Left renal pelvis (tissue), 4 donors: ENCODE results near the gene IFNAR2. TPM values are rescaled to one million over a fixed set of nuclear protein-coding genes. Genes with fewer than 3 reads are reported as not detected.

Experiments used
- DNase-seq, 4 donors: peaks; one replicate each; pipeline ENCODE4 v3.0.0-alpha.2; 2013; ENCODE audit warnings: low read depth in 4 of 4, low spot score in 3 of 4
- polyA plus RNA-seq, 4 donors: library from polyadenylated mRNA; unstranded; fragments of 120-200 nt; gene quantifications; one replicate each; pipeline ENCODE4 v1.2.1, GENCODE V29; 2013; ENCODE audit not compliant: insufficient read length in 4 of 4

IFNAR2 gene
- polyA plus RNA-seq, 4 donors, result 17.8 to 19.9 (median 18.1) TPM

GRCh38 chr21:33265664-33266049 lies 35.9 kb downstream of the IFNAR2 start:
- no peak for DNase-seq

DNA sequence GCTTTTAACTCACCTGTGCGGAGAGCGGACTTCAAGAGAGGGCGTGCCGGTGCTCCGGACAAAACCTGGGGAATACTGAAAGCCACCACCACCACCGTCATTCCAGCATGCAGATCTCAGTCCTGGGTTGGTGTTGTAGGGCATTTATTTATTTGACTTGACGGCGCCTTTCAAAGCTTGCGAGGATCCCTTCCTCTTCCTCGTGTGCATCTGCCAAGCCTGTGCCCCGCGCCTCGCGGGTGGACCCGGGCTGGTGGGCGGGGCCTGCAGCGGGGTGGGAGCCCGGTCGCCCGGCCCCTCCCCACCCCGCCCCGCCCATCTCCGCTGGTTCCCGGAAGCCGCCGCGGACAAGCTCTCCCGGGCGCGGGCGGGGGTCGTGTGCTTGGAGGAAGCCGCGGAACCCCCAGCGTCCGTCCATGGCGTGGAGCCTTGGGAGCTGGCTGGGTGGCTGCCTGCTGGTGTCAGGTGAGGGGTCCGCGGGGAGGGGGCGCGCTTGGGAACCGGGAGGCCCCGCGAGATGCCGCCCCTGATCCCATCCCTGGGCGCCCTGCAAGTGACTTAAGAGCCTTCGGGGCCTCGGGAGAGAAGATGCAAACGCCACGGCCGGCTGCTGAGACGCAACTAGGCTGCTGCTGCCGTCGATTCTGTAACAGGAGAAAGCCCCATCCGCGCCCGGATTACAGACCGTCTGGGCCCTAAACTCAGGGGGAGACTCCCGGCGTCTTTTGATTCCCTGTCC lies 36.5 kb downstream of the IFNAR2 start, which contains the start of gene IL10RB:
Gene IL10RB, plus strand, starts transcription at position 318 of the 739 bp plus-strand sequence. Its CDS starts 99 bp downstream, at position 417.
- DNase-seq, result peak; percentile 36 to 68 (median 60)

DNA sequence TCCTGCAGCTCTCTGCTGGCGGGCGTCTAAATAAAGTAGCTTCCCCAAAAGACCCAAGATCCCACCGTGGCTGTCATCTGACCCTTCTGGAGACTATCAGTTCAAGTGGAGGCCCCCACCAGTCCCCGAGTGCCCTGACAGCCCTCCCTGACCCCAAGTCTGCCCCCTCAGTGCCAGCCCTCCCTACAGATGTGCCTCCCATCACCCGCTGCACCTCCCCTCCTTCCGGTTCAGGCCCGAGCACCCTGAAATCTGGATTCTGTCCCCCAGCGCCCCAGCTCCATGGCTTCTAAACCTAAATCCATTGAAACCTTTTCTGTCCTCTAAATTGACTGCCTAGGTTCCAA lies 37.0 kb downstream of the IFNAR2 start:
- no peak for DNase-seq

DNA sequence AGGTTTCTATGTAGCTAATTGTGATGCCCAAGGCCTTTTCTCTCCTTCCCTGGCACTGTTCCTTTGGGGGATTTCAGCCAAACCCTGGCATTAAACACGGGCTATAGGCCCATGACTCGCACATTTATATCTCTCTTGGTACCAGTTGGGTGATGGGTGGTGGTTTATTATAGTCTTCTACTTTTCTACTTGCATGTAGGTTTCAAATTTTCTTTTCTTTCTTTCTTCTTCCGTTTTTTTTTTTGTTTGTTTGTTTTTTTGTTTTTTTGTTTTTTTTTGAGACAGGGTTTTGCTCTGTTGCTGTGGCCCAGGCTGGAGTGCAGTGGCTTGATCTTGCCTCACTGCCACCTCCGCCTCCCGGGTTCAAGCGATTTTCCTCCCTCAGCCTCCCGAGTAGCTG lies 37.5 kb downstream of the IFNAR2 start:
- DNase-seq, result no peak

GRCh38 chr21:33268393-33268736 lies 38.6 kb downstream of the IFNAR2 start:
- no peak for DNase-seq

DNA sequence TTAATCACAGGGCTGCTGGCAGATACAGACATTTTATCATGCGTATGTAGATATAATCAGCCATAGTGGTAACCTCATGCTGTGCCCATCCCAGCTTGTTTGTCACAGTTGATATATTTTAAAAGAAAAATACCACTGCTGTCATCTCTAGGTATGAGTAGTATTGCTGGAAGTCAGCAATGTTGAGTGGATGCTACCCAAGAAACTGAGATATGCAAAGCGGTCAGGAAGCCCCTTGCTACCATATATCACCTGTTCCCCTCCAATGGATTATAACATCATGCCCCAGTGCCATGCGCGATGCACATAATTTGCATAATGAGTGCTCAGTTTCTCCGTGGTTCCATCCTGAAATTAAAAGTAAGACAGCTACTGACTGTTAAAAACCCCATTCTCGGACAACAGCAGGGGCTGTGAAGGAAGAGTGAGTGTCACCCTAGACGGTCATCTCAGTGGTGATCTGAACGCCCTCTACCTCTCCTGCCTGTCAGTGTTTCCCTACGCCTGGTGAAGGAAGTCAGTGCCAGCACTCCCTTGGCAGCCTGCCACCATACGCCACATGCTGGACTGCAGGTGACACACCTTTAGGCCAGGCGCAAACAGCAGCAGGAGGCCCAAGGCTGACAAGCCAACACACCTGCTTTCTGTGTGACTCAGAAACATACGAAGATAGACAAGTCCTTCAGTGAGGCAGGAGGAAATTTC lies 39.2 kb downstream of the IFNAR2 start:
- no peak for DNase-seq

- no peak for DNase-seq
These were observed 41.2 kb downstream of the IFNAR2 start for GRCh38 chr21:33270986-33271385.

- no peak for DNase-seq
These were observed 43.3 kb downstream of the IFNAR2 start for GRCh38 chr21:33273044-33273443.

GRCh38 chr21:33278721-33279120 lies 49.0 kb downstream of the IFNAR2 start:
- DNase-seq, result no peak

DNA sequence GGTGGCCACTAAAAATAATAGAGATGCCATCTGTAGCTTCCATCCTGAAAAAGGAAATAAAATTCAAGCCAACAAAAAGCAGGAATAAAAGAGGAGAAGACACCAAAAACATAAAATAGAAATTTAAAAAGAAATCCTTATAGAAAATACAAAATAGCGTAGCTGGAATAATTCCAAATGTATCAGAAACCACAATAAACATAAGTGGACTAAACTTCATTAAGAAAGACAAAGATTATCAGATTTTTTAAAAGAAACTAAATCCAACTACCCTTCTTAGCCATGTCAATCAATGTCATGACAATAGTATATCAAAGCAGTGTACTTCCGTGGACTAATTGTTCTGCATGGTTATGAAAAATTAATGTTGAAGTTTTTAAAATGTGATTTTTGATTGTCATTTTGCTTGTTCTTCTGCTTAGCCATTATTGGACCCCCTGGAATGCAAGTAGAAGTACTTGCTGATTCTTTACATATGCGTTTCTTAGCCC lies 49.6 kb downstream of the IFNAR2 start:
- no peak for DNase-seq

Other genes starting within 250 kb of the IFNAR2 start
- not detected for gene OLIG2, start 204.0 kb upstream of the IFNAR2 start, polyA plus RNA-seq
- under 1 TPM in 2 of 4 donors, not detected in 2; 0.16 to 0.31 TPM for gene OLIG1, start 159.8 kb upstream of the IFNAR2 start, polyA plus RNA-seq
- 10 to 100 TPM; 25.0 to 36.2 (median 29.1) TPM for gene IL10RB, start 36.4 kb downstream of the IFNAR2 start, polyA plus RNA-seq
- 10 to 100 TPM; 33.8 to 43.1 (median 37.7) TPM for gene IFNAR1, start 95.0 kb downstream of the IFNAR2 start, polyA plus RNA-seq
- gene IFNGR2, start 173.5 kb downstream of the IFNAR2 start, polyA plus RNA-seq, result 100 to 1,000 TPM in 1 of 4 donors, 10 to 100 TPM in 3; 72.6 to 141 (median 88.9) TPM